MCF 10A (cell line): ENCODE data around the gene KRT20. TPM values are rescaled to one million over a fixed set of nuclear protein-coding genes. Genes with fewer than 3 reads are reported as not detected.

Experiments
- BruUV-seq: library from RNA; stranded (reverse); fragments of 400-500 nt; replicated peaks from 2 replicates; lab custom pipeline; 2021; lab: Mats Ljungman, UMichigan
- CTCF ChIA-PET: fragments of 300-600 bp; sonication (Branson Sonifier 250); formaldehyde crosslinking; extraction: SDS; loops from one replicate; lab custom pipeline; 2021; ENCODE audit warnings: antibody characterized with exemption, inconsistent platforms; lab: Yijun Ruan, JAX
- POLR2A ChIA-PET: fragments of 300-600, 350-650 bp; sonication (Branson Sonifier 250); formaldehyde crosslinking; extraction: SDS; loops from one replicate; lab custom pipeline; 2020; ENCODE audit warnings: antibody characterized with exemption, inconsistent platforms; lab: Yijun Ruan, JAX
- DNase-seq: peaks from one replicate; pipeline ENCODE4 v3.0.0-alpha.2; 2018; ENCODE audit not compliant: unreplicated experiment
- H3K27ac Mint-ChIP-seq: one replicate; pipeline ENCODE4 v1.8.0; 2022; ENCODE audit warnings: mild to moderate bottlenecking, low read depth, mixed read lengths; ENCODE audit not compliant: unreplicated experiment
- H3K27me3 Mint-ChIP-seq: one replicate; pipeline ENCODE4 v1.8.0; 2022; ENCODE audit warnings: mixed read lengths; ENCODE audit not compliant: insufficient read depth, unreplicated experiment
- H3K36me3 Mint-ChIP-seq: one replicate; pipeline ENCODE4 v1.8.0; 2022; ENCODE audit warnings: mild to moderate bottlenecking, moderate library complexity, mixed read lengths; ENCODE audit not compliant: insufficient read depth, unreplicated experiment
- H3K4me1 Mint-ChIP-seq: one replicate; pipeline ENCODE4 v1.8.0; 2022; ENCODE audit warnings: mixed read lengths; ENCODE audit not compliant: insufficient read depth, unreplicated experiment
- H3K4me3 Mint-ChIP-seq: one replicate; pipeline ENCODE4 v1.8.0; 2022; ENCODE audit warnings: mild to moderate bottlenecking, moderate library complexity, mixed read lengths; ENCODE audit not compliant: unreplicated experiment
- H3K9me3 Mint-ChIP-seq: one replicate; pipeline ENCODE4 v1.8.0; 2022; ENCODE audit warnings: mixed read lengths; ENCODE audit not compliant: unreplicated experiment
- CTCF ChIP-seq: fragments of 200-600 bp; IDR thresholded peaks from one replicate; pipeline ENCODE4 v1.8.0; 2022; ENCODE audit warnings: antibody characterized with exemption, mild to moderate bottlenecking; ENCODE audit not compliant: unreplicated experiment
- intact Hi-C: fragments of 100-400 bp; cut with micrococcal nuclease; formaldehyde crosslinking; loops from 2 replicates; pipeline ENCODE4 v1.14.1; 2022
- total RNA-seq: library from RNA; stranded (reverse); gene quantifications from 2 replicates; pipeline ENCODE4 v1.2.3, GENCODE V29; 2022

KRT20 gene
- total RNA-seq, 1 experiment from 2014 or later: not detected

- no TSS peak for BruUV-seq
- Mint-ChIP-seq H3K9me3 (no peaks in the 10 kb centered on the region), H3K27ac (peak overlapping the region; percentile 87), H3K36me3 (no peaks in the 10 kb centered on the region), H3K27me3 (no peaks in the 10 kb centered on the region), H3K4me3 (no peak overlapping the region), H3K4me1 (peaks cover 52% of the 10 kb centered on the region)
- TF ChIP-seq CTCF: no peak
- CTCF ChIA-PET: interaction anchor here (1.4 kb wide), 1 partner anchor 818 kb away, joined by 3 read pairs; no protein-coding TSS in a partner anchor
- DNase-seq: no peak
- POLR2A ChIA-PET: interaction anchor here (0.7 to 13.6 kb wide), 15 partner anchors 13 to 840 kb away, joined by 3 to 352 read pairs (median 3); partner anchors contain the start of genes EIF1, KRT10 and KRT17
- intact Hi-C loops: loop anchor here (5.0 kb wide), 1 partner anchor 803 kb away; no protein-coding TSS in a partner anchor
Observed at GRCh38 chr17:40849723-40850122, 35.3 kb downstream of the KRT20 start.

GRCh38 chr17:40848583-40849235 is 36.3 kb downstream of the KRT20 start:
- Mint-ChIP-seq H3K9me3 (no peaks in the 10 kb centered on the region), H3K36me3 (no peaks in the 10 kb centered on the region), H3K4me1 (peaks cover 44% of the 10 kb centered on the region), H3K27ac (peak overlapping the region; percentile 87), H3K4me3 (no peak overlapping the region), H3K27me3 (no peaks in the 10 kb centered on the region)
- peak; percentile 35 for DNase-seq
- intact Hi-C loops: no loop called here
- ChIA-PET CTCF (interaction anchor here (0.7 to 1.7 kb wide), 3 partner anchors 9 to 819 kb away, joined by 3 to 5 read pairs (median 3); no protein-coding TSS in a partner anchor), POLR2A (interaction anchor here (0.6 to 13.6 kb wide), 20 partner anchors 8 to 841 kb away, joined by 3 to 352 read pairs (median 4); partner anchors contain the start of genes KRT10 and TNS4)
- TF ChIP-seq CTCF: no peak
- BruUV-seq: no TSS peak

- BruUV-seq: no TSS peak
- no peak overlapping the region for H3K4me3 Mint-ChIP-seq
- H3K27me3 Mint-ChIP-seq: no peaks in the 10 kb centered on the region
- ChIA-PET POLR2A (interaction anchor here (0.6 to 13.6 kb wide), 7 partner anchors 8 to 809 kb away, joined by 3 to 352 read pairs (median 8); partner anchors contain the start of gene KRT10), CTCF (interaction anchor here (0.7 to 1.6 kb wide), 2 partner anchors 19 to 487 kb away, joined by 4 to 5 read pairs; no protein-coding TSS in a partner anchor)
- TF ChIP-seq CTCF: no peak
- H3K27ac Mint-ChIP-seq: no peak overlapping the region
- intact Hi-C loops: no loop called here
- DNase-seq: peak; percentile 39
- peaks cover 29% of the 10 kb centered on the region for H3K4me1 Mint-ChIP-seq
- H3K36me3 Mint-ChIP-seq: no peaks in the 10 kb centered on the region
- H3K9me3 Mint-ChIP-seq: no peaks in the 10 kb centered on the region
Observed at GRCh38 chr17:40846515-40847144, 38.4 kb downstream of the KRT20 start.

- Mint-ChIP-seq H3K4me1 (peaks cover 20% of the 10 kb centered on the region), H3K27ac (no peak overlapping the region), H3K9me3 (no peaks in the 10 kb centered on the region), H3K36me3 (no peaks in the 10 kb centered on the region), H3K27me3 (no peaks in the 10 kb centered on the region), H3K4me3 (no peak overlapping the region)
- intact Hi-C loops: no loop called here
- ChIA-PET POLR2A (interaction anchor here (1.4 to 13.6 kb wide), 2 partner anchors 17 to 25 kb away, joined by 6 to 352 read pairs; partner anchors contain the start of gene KRT10), CTCF (interaction anchor here (0.6 kb wide), 1 partner anchor 595 kb away, joined by 3 read pairs; no protein-coding TSS in a partner anchor)
- no peak for TF ChIP-seq CTCF
- DNase-seq: no peak
- BruUV-seq: no TSS peak
Observed at GRCh38 chr17:40844671-40845107, 40.4 kb downstream of the KRT20 start.
